Nephron (organoid): ENCODE data around the gene KRTCAP3.

ENCODE experiments used
- H3K27ac Mint-ChIP-seq, 3 experiments: 2 replicates each; pipeline ENCODE4 v1.8.0; 2020; ENCODE audit warnings: mixed read lengths in 3 of 3, mild to moderate bottlenecking in 2 of 3, moderate library complexity in 1 of 3
- H3K27me3 Mint-ChIP-seq: 2 replicates; pipeline ENCODE4 v1.8.0; 2021; ENCODE audit warnings: low read depth, mild to moderate bottlenecking, moderate library complexity, mixed read lengths
- H3K36me3 Mint-ChIP-seq: 2 replicates; pipeline ENCODE4 v1.8.0; 2020; ENCODE audit warnings: low read depth, mixed read lengths
- H3K4me1 Mint-ChIP-seq: 2 replicates; pipeline ENCODE4 v1.8.0; 2020; ENCODE audit warnings: mixed read lengths
- H3K4me3 Mint-ChIP-seq, 3 experiments: 2 replicates each; pipeline ENCODE4 v1.8.0; 2020; ENCODE audit warnings: mild to moderate bottlenecking in 3 of 3, mixed read lengths in 3 of 3, moderate library complexity in 2 of 3
- H3K9me3 Mint-ChIP-seq: 2 replicates; pipeline ENCODE4 v1.8.0; 2020; ENCODE audit warnings: mixed read lengths
- TF ChIP-seq, protein P1 (sequence below), 3 experiments: fragments of 200-600 bp; sonication (generic); IDR thresholded peaks; one replicate each; pipeline ENCODE4 v1.5.0; 2021; ENCODE audit warnings: antibody characterized with exemption in 3 of 3; ENCODE audit not compliant: unreplicated experiment in 3 of 3

Gene KRTCAP3

DNA sequence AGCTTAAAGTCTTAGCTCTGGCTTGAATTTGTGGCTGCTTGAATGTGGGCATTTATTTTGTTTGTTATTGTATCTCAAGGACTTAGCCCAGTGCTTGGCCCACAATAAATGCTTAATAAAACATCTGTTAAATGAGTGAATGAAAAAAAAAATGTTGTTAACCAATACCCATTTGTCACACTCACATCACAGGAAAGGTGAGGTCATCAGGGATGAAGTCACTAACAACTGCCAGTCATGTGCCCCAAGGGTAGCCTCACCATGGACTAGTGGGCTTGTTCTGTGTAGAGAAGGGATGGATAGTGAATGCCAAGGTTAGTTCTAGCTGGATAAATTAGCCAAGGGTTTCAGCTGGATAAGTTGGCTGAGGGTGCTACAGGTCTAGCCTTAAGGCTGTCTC, 10.8 kb upstream of the KRTCAP3 start:
- TF ChIP-seq, protein P1, sequence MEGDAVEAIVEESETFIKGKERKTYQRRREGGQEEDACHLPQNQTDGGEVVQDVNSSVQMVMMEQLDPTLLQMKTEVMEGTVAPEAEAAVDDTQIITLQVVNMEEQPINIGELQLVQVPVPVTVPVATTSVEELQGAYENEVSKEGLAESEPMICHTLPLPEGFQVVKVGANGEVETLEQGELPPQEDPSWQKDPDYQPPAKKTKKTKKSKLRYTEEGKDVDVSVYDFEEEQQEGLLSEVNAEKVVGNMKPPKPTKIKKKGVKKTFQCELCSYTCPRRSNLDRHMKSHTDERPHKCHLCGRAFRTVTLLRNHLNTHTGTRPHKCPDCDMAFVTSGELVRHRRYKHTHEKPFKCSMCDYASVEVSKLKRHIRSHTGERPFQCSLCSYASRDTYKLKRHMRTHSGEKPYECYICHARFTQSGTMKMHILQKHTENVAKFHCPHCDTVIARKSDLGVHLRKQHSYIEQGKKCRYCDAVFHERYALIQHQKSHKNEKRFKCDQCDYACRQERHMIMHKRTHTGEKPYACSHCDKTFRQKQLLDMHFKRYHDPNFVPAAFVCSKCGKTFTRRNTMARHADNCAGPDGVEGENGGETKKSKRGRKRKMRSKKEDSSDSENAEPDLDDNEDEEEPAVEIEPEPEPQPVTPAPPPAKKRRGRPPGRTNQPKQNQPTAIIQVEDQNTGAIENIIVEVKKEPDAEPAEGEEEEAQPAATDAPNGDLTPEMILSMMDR (IDR thresholded peaks at IDR 0.05; ENCODE audit: unreplicated experiment in 3 of 3), result no peak
- Mint-ChIP-seq H3K4me3 (peak overlapping the region; percentile 65 to 77 (median 71)), H3K4me1 (peaks cover 27% of the 10 kb centered on the region), H3K27me3 (no peaks in the 10 kb centered on the region), H3K36me3 (peaks cover 38% of the 10 kb centered on the region), H3K27ac (peak overlapping the region in 1 of 3 experiments; percentile 43), H3K9me3 (no peaks in the 10 kb centered on the region)

DNA sequence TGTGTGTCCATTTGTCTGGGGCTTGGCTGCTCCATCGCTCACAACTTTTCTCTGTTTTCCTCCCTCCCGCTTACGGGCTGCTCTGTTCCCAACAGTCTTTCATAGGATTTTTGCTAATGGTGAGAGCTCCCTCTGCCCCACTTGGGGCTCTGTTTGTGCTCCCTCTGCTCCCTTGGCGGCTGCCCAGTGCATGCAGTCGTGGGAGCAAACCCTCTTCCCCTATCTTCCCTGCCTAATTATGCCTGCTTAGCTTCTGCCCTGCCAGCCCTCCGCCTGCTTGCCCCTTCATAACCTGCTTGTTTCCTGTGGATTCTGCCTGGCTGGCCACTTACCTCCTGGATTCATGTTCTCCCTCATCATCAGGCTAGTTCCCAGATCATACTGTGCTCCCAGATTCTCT, 6.6 kb upstream of the KRTCAP3 start:
- Mint-ChIP-seq H3K9me3 (no peaks in the 10 kb centered on the region), H3K36me3 (peaks cover 70% of the 10 kb centered on the region), H3K27me3 (no peaks in the 10 kb centered on the region), H3K27ac (no peak overlapping the region), H3K4me1 (peaks cover 5% of the 10 kb centered on the region), H3K4me3 (no peak overlapping the region)
- TF ChIP-seq, protein P1 (IDR thresholded peaks at IDR 0.05; ENCODE audit: unreplicated experiment in 3 of 3), result no peak

DNA sequence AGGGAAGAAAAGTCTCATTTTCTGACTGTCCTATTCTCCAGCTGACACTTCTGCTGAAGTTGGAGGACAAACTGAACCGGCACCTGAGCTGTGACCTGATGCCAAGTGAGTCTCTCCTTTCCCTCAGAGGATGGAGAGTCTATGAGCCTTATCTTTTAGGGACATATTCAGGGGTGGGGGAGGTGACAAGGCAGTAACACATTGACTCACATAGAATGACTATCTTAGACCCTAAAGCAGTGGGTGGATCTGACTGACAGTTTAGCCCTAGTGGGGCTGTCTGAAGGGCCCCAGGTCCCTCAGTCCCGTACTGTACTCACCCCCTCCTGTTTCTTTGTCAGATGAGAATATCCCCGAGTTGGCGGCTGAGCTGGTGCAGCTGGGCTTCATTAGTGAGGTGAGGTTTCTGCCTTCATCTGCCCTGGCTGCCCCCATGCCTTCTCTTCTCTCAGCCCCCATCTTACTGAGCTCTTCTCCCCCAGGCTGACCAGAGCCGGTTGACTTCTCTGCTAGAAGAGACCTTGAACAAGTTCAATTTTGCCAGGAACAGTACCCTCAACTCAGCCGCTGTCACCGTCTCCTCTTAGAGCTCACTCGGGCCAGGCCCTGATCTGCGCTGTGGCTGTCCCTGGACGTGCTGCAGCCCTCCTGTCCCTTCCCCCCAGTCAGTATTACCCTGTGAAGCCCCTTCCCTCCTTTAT, 805 bp upstream of the KRTCAP3 start:
- Mint-ChIP-seq H3K4me3 (no peak overlapping the region), H3K4me1 (no peaks in the 10 kb centered on the region), H3K27me3 (no peaks in the 10 kb centered on the region), H3K9me3 (no peaks in the 10 kb centered on the region), H3K27ac (no peak overlapping the region), H3K36me3 (peaks cover 67% of the 10 kb centered on the region)
- TF ChIP-seq, protein P1 (IDR thresholded peaks at IDR 0.05; ENCODE audit: unreplicated experiment in 3 of 3), result no peak

DNA sequence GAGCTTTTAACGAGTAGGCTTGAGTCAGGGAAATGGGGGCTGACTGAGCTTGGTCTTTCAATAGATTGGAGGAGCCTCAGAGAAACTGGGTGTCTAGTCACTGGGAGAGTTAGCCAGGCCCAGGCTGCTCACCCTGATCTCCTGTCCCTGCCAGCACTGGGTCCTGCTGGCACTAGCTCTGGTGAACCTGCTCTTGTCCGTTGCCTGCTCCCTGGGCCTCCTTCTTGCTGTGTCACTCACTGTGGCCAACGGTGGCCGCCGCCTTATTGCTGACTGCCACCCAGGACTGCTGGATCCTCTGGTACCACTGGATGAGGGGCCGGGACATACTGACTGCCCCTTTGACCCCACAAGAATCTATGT, 720 bp downstream of the KRTCAP3 start:
- H3K9me3 Mint-ChIP-seq, result no peaks in the 10 kb centered on the region
- H3K27ac Mint-ChIP-seq, result peak overlapping the region in 2 of 3 experiments; percentile 2 to 10
- H3K36me3 Mint-ChIP-seq, result peaks cover 66% of the 10 kb centered on the region
- H3K4me3 Mint-ChIP-seq, result peak overlapping the region in 2 of 3 experiments; percentile 32 to 59
- TF ChIP-seq, protein P1 (IDR thresholded peaks at IDR 0.05; ENCODE audit: unreplicated experiment in 3 of 3), result no peak
- H3K4me1 Mint-ChIP-seq, result no peaks in the 10 kb centered on the region
- no peaks in the 10 kb centered on the region for H3K27me3 Mint-ChIP-seq

DNA sequence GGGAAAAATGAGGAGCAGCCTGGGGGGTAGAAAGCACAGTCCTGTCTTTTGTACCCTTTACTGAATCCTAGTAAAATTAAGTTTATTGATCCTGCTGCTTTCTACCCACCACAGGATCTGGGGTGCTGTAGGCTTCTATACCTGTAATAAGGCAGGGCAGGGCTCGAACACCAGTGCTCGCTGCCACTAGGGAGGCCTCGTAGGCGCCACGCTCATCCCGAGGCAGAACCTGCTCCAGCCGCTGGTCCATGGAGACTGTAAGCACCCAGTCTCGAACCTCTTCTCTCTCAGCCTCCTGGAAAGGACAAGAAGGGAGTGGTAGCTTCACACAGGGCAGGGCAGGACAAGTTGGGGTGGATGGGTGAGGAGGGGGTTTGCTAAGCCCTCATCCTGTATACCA, 3.0 kb downstream of the KRTCAP3 start:
- Mint-ChIP-seq H3K27me3 (no peaks in the 10 kb centered on the region), H3K27ac (no peak overlapping the region), H3K36me3 (peaks cover 69% of the 10 kb centered on the region), H3K4me1 (no peaks in the 10 kb centered on the region), H3K9me3 (no peaks in the 10 kb centered on the region), H3K4me3 (no peak overlapping the region)
- TF ChIP-seq, protein P1 (IDR thresholded peaks at IDR 0.05; ENCODE audit: unreplicated experiment in 3 of 3), result no peak

DNA sequence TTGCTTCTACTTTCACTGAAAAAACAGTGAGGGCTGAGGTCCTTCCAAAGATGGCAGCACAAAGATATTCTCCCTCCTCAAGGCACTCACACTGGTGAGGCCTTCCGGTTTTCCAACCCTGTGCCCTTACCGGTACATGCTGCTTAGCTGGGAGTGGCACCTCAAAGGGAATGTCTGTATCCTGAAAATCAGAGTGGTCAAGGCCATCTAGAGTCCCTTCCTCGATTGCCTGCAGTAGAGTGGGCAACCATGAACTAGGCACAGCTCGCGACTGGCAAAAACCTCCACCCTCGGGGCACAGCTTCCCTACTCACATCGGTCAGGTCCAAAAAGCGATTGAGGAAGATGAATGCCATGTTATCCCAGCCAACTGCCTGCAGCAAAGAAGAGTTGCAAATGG, 3.4 kb downstream of the KRTCAP3 start:
- H3K4me1 Mint-ChIP-seq, result no peaks in the 10 kb centered on the region
- H3K27me3 Mint-ChIP-seq, result no peaks in the 10 kb centered on the region
- TF ChIP-seq, protein P1 (IDR thresholded peaks at IDR 0.05; ENCODE audit: unreplicated experiment in 3 of 3), result no peak
- H3K36me3 Mint-ChIP-seq, result peaks cover 66% of the 10 kb centered on the region
- no peaks in the 10 kb centered on the region for H3K9me3 Mint-ChIP-seq
- H3K27ac Mint-ChIP-seq, result no peak overlapping the region
- no peak overlapping the region for H3K4me3 Mint-ChIP-seq
